GM20431 (cell line): ENCODE measurements around the gene CREB5.
"Not testable (repeated sequence)": the region's sequence is repeated elsewhere in the genome, so short reads cannot be mapped to it uniquely, and the experiment has no call there.

Experiments
- in situ Hi-C: fragments of 300-500 bp; cut with MseI, MboI; formaldehyde crosslinking; loops from one replicate; pipeline ENCODE4 v1.15.0; 2020; ENCODE audit warnings: low sequenced_read_pairs; ENCODE audit not compliant: unreplicated experiment

The CREB5 gene

DNA sequence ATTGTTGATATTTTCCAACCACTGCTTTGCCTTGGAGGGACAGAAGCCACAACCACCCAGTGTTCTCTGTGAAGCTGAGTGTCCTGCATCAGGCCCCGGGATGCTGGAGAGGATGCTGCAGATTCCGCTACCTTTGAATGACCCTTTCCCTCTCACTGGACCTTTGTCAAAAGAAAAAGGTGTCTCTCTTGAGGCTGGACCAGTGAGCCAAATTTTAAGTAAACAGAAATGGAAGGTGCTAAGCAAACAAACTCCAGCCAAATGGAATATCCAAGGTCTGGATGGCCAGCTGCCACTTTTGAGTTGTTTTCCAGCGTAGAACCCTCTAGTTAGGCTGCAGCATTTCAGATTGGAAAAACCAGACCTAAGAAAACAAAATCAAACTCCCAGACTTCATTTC, 400.3 kb downstream of the CREB5 start:
- in situ Hi-C loops = no loop called here

DNA sequence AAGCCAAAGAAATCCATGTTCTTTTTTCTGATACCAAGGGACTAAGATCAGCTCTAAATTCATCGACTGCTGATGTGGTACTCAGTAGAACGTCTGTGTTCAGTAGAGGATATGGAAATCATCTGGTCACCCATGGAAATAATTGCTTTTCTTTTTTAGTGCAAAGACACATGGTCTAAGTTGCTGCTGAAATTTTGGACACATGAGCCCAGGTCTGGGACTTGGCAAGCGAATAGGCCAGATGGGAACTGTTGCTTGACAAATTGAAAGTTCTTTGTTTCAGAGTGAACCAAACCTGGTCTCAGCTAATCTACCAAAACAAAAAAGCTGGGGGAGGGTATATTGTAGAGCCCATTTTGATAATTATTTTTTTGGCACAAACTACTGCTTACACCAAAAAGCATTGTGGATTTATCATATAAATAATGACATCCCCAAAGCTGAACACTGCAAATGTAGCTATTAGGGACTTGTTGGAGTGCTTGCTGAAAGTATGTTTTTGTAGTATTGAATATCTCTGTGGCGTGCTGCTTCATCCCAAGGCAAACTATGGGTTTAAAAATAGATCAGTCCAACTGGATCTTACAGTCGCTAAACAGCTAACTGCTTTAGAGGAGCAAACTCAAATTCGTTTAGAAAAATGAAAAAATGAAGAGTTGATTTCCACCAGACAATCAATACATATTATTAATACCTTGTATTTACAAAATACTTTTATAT, 401.1 kb downstream of the CREB5 start:
- in situ Hi-C loops = no loop called here

DNA sequence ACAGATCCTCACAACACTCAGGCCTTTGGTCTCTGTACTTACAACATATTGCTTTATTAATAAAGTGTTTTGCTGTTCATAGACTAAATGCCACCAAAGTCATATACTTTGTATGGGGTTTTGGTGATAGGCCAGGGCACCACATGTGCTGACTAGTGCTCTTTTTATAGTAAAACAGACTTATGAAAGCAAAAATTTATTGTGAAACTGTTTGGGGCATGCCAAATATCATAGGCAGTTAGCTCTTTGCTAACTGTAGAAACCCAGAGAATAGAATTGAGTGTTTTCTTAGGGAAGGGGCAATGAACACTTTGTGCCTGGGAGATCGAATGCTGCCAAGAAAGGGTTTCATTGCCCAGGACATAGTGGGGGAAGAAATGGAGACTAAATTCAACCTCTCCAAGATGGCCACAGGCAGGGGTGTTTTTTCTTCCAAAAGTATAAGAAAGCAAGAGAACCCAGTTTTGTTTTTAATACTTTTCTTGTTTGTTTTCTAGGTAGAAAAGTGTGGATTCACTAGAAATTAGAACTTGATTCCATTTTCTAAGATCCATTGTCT, 403.1 kb downstream of the CREB5 start:
- in situ Hi-C loops = no loop called here

DNA sequence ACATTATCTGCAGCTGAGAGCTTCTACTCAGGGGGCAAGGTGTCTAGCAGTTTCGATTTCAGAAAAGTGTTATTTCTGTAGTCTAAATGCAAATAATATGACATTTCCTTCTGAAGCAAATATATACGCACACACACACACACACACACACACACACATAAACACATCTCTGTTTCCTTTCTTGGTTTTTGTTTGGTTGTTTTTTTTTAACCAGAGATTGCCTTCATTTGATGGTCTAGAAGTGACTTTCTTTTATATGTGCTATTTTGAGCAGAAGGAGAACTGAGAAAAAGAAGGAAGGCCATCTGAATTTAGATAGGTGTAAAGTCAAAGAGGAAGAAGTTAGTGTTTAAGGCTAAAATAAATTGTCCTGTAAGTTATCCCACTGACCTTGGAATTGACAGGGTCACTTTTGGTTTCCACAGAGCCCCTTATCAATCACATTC, 403.6 kb downstream of the CREB5 start:
- in situ Hi-C loops = no loop called here

DNA sequence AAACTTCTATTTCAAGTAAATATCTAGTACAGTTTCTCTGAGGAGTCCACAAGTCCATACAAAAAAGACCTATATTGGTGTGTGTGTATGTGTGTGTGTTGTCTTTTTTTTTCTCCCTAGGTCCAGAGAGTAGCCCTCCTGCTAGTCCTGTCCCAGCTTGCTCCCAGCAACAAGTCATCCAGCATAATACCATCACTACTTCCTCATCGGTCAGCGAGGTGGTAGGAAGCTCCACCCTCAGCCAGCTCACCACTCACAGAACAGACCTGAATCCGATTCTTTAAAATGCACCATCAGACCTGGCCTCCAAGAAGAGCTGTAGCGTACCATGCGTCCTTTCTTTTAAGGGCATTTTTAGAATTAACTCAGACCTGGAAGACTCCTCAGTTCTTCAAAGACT, 406.7 kb downstream of the CREB5 start:
- in situ Hi-C loops = no loop called here

DNA sequence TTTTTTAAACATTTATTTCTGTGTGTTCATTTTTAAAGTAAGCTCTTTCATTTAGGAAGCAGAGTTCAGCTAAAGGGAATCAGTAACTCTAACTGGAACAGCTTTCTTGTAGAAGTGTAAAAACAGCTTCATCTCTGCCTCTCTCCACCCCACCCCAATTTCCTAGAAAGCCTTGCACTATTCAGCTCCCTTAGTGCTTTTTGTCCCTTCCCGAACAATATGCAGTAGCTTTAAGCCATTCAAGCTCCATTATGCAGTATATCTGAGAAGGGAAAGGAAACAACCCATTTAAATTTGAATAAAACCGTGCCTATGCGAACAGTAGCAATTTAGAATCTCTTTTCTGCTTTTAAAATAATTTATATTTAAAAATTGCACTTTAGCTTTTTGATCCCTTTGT, 411.3 kb downstream of the CREB5 start:
- in situ Hi-C loops = no loop called here

DNA sequence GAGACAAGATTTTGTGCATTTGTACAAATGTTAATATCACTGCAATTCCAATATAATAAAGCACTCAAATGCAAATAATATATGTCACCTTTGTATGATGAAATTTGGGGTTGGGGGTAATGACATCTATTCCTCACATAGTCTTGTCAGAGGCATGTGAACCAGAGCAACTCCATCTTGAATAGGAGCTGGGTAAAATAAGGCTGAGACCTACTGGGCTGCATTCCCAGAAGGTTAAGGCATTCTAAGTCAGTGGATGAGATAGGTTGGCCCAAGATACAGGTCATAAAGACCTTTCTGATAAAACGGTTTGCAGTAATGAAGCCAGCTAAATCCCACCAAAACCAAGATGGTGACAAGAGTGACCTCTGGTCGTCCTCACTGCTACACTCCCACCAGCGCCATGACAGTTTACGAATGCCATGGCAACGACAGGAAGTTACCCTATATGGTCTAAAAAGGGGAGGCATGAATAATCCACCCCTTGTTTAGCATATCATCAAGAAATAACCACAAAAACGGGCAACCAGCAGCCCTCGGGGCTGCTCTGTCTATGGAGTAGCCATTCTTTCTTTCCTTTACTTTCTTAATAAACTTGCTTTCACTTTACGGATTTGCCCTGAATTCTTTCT, 413.6 kb downstream of the CREB5 start:
- in situ Hi-C loops = not testable (repeated sequence)

DNA sequence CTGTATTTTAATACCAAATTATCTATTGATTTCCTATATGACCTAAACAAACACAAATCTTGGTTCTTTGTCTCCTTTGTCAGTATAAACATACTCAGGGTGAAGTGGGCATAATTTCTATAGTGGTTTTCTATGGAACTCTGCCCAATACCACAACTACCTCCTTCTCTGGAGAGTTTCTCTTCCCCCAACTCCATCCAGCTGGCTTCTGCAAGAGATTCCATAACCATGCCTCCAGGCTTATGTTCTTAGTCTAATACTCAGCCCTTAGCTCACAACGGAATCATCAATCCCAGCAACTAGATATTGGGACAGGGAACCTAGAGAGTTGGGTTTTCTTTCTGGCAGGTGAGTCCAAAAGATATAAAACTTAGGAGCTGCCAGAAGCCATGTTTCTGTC, 418.5 kb downstream of the CREB5 start:
- in situ Hi-C loops = no loop called here

DNA sequence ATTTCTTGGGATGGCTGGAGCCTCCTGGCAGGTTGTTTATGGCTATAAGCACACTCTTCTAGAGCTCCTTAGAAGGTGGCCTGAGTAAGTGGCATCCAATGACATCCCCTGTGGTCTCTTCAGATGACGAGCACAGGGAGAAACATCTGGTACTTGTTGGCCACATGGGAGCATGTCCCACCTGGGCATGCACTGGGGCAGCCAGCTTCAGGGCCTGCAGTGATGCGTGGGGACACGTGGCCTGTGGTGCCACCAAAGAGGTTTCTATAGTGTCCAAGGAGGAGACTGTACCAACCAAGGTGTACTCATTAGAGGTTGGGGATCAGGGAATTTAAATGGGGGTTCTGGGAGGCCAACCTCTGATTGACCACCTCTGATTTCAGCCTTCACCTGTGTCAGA, 420.4 kb downstream of the CREB5 start:
- in situ Hi-C loops = no loop called here

DNA sequence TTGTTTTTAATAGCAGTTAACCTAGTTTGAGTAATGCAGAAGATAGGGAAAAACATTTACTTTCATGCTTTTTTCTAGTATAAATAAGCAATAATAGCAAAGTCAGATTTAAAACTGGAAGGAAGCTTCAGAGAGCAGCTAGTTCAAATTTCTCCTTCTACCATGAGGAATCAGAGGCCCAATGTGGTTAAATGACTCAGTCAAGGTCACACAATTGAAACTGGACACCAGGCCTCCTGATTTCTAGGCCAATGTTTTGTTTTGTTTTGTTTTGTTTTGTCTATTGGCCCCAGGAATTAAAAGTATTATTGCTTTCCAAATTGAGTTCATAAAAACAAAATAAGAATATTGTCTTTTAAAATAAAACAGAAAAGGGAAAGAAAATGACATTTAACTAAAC, 423.5 kb downstream of the CREB5 start:
- in situ Hi-C loops = no loop called here

DNA sequence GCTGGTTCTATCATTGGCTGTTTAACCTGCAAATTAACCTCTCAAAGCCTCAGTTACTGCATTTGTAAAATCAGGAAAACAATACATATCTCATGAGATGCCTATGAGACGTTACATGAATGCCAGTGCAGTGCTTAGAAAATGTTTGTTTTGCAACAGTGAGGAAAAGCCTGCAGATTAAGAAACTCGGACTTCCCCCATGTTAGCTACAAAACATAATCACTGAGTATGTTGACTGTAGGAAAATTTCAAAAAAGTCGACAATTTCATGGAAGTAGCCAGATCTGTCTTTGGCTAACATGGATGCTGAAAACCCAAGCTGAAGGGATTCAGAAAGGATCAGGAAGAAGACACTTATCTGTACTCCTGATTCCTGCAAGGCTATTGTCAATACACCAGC, 424.4 kb downstream of the CREB5 start:
- in situ Hi-C loops = no loop called here

DNA sequence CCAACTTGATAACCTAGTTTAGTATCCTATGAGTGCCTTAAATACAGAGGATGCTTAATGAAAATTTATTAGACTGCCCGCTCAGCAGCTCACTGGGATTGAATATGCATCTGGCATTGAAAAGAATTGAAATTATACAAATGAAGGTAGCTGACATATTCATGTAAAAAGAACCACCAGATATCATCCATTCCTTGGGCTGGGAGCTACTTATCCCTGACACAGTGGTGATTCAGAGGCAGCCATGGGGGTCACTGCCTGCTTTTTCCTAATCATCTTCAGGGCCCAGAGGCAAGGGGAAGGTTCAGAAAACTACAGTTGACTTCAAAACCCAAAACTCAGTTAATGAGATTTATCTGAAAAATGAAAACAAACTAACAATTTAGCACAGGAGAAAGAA, 424.9 kb downstream of the CREB5 start:
- in situ Hi-C loops = no loop called here

DNA sequence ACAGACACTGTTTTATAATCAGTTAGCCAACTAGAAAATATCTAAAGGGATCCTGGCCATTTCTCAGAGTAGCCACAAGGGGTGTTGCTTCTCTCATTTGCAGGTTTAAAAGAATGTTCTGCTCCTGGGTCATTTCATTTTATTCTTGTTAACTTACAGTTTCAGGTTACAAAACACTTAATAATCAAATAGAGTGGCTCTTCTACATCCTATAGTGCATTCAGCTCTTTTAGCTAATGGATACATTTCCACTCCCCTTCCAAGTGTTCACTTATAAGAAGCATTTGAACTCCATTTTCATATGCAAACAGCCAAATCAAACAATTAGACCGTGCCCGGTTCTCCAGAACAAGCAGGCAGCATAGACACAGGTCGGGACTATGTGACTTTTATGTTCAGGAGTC, 428.3 kb downstream of the CREB5 start:
- in situ Hi-C loops = no loop called here

DNA sequence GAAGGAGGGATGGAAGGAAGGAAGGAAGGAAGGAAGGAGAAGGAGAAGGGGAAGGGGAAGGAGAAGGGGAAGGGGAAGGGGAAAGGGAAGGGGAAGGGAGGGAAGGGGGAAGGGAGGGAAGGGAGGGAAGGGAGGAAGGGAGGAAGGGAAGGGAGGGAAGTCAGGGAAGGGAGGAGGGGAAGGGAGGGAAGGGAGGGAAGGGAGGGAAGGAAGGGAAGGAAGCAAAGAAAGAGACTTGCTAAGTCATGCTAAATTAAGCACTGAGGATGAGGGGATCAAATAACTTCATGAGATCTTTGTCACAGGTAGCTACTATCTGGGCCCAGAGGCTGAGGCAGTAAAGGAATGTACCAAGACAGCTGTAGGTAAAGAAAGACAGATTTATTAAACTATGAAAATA, 429.4 kb downstream of the CREB5 start:
- in situ Hi-C loops = no loop called here

DNA sequence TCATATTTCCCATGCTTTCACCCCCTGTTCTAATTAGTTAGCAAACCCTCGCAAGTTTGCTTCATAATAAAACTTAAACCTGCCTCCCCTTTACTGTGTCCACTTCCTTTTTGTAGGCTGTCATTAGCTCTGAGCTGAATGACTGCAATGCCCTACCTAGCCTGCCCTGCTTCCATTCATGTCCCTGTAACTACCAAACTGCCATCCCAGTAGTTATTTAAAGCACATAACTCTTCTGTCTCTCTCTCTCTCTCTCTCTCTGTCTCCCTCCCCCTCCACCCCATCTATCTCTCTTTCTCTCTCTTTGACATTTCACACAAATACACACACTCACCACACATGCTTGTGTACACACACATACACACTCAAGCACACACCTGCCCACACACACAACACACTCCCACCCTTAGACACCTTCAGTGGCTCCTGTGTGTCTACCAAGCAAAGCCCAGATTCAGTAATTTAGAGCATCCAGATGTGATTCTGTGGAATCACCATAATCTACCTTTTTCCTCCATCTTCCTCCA, 430.5 kb downstream of the CREB5 start:
- in situ Hi-C loops = no loop called here

DNA sequence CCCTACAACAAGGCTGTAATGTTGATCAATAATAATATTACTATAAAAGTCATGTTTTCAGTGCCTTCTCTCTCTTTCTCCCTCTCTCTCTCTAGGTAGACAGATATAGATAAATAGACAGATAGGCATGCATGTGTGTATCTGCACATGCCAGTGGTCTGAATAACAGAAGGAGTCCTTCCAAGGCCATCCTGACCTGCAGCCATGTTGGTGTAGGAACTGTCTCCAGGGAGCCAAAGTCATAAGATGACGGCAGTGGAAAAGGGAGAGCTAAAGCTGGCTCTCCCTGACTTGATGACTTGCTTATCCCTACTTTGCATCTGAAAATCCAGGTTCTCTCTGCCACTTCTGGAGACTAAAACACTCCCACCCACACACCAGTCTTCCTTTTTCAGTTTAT, 432.8 kb downstream of the CREB5 start:
- in situ Hi-C loops = no loop called here

DNA sequence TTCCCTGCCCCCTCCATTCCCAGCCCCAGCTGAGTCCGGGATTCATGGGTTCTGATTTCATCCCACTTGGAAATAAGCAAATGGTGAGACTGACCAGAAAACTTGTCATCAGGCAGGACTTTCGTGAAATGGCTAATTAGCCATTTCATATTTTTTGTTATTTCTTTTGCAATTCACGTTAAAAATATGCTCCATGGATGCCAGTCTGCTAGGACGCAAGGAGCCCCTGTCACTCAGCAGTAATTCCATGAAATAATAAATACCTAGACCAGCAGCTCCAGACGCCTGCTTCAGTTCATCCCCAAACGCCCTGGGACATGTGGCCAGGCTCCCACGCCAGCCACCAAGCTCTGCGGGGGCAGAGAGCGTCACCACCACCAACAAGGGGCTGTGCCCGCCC, 434.9 kb downstream of the CREB5 start:
- in situ Hi-C loops = no loop called here

DNA sequence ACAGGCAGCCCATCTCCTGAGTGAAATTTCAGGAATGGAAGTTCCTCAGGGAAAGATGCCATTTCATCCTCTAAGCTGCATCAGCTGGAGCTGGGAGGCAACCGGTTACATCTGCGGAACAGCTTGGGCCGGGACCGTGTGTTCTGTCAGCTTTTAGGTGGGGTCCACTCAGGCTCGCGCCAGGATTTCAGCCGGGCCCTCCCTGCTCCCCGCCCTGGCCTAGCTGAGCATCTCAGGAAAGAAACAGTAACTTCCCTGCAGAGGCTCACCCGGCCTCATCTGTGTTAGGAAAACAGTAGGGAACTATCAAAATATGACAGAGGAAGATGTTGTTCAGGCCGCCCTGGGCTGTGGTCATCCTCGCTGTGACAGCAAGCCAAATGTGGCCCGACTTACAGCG, 435.4 kb downstream of the CREB5 start:
- in situ Hi-C loops = no loop called here

DNA sequence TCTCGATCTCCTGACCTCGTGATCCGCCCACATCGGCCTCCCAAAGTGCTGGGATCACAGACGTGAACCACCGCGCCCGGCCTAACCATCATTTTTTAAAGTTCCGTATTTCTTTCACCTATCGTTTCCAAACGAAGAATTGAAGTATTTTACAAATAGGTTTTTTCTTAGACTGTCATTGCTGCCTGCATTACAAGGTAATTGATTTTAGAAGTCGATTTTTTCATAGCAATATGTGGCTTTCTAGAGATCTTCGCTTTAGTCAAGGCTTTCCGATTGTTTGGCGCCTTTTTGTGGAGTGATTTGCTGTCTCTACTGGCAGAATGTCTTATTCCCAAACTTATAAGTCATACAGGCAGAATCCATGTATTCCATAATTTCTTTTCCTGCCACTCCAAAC, 436.6 kb downstream of the CREB5 start:
- in situ Hi-C loops = no loop called here

DNA sequence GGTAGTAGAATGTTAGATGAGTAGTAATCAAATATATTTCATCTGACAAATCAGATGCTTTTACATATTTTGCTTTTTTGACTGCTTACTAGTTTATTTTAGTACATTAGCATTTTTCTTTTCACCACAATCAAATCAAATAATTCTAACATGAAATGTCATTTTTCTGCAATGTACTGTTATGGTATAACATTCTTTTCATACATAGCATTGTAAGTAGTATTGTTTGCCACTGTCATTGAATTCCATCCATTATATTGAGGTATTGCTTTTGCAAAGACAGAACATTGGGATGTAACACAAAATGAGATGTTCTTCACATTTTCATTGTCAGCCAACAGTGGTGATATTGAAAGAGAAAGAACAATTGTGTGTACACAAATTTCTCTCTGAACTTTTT, 438.4 kb downstream of the CREB5 start:
- in situ Hi-C loops = loop anchor here (25.0 kb wide), 1 partner anchor 463 kb away; no protein-coding TSS in a partner anchor

DNA sequence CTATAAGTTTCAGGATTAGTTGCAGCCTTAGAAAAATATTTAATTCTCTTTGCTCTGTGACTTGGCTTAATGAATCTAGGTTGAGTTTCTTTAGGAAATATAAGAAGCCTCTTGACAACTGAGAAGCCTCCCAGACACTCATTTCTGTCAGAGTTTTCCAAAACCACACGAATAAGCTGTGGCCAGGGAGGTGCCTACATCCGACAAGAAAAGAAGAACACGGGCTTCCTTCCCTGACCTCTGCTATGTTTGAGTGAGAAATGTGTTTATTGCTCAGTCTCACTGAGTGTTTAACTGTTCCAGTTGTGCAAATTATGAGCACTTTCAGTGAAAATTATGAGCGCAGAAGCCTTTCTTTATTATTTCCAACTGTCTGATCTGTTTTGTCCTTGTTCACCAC, 440.8 kb downstream of the CREB5 start:
- in situ Hi-C loops = loop anchor here (25.0 kb wide), 1 partner anchor 466 kb away; no protein-coding TSS in a partner anchor
